WTC11 (cell line): ENCODE measurements around the gene ARHGAP20. TPM values are rescaled to one million over a fixed set of nuclear protein-coding genes. Genes with fewer than 3 reads are reported as not detected.

Experiments used
- ATAC-seq: fragments of 200-7000 bp; cut with Tn5 transposase; 2 replicates; pipeline ENCODE4 v1.10.0; 2021; ENCODE audit warnings: mild to moderate bottlenecking, moderate library complexity
- CTCF ChIA-PET: fragments of 300-600 bp; sonication (Branson Sonifier 250); formaldehyde crosslinking; loops from one replicate; lab custom pipeline; 2021; ENCODE audit warnings: antibody characterized with exemption; lab: Charles Lee
- POLR2A ChIA-PET: fragments of 350-600 bp; sonication (Branson Sonifier 250); formaldehyde crosslinking; loops from one replicate; lab custom pipeline; 2021; ENCODE audit warnings: antibody characterized with exemption; lab: Charles Lee
- DNase-seq: peaks from one replicate; pipeline ENCODE4 v3.0.0; 2021; ENCODE audit warnings: low spot score
- H3K27ac Mint-ChIP-seq: 2 replicates; pipeline ENCODE4 v1.8.0; 2021; ENCODE audit warnings: mixed read lengths
- H3K27me3 Mint-ChIP-seq: 2 replicates; pipeline ENCODE4 v1.8.0; 2021; ENCODE audit warnings: low read depth, mild to moderate bottlenecking, moderate library complexity, mixed read lengths
- H3K36me3 Mint-ChIP-seq: 2 replicates; pipeline ENCODE4 v1.8.0; 2021; ENCODE audit warnings: mixed read lengths
- H3K4me1 Mint-ChIP-seq: 2 replicates; pipeline ENCODE4 v1.8.0; 2022; ENCODE audit warnings: mixed read lengths
- H3K4me3 Mint-ChIP-seq: 2 replicates; pipeline ENCODE4 v1.8.0; 2021; ENCODE audit warnings: mild to moderate bottlenecking, moderate library complexity, mixed read lengths
- H3K9me3 Mint-ChIP-seq: 2 replicates; pipeline ENCODE4 v1.8.0; 2021; ENCODE audit warnings: mixed read lengths
- CREB1 ChIP-seq: sonication (generic); formaldehyde crosslinking; IDR thresholded peaks from 2 replicates; pipeline ENCODE4 v1.8.0; 2023; ENCODE audit warnings: mild to moderate bottlenecking, missing genetic modification reagents
- ESRRA ChIP-seq: sonication (generic); formaldehyde crosslinking; IDR thresholded peaks from 2 replicates; pipeline ENCODE4 v1.8.1; 2022; ENCODE audit warnings: mild to moderate bottlenecking, missing genetic modification reagents, borderline replicate concordance
- FOXJ3 ChIP-seq: sonication (generic); formaldehyde crosslinking; IDR thresholded peaks from 2 replicates; pipeline ENCODE4 v1.9.0; 2021; ENCODE audit warnings: missing genetic modification reagents, mild to moderate bottlenecking, borderline replicate concordance
- HMGA2 ChIP-seq: fragments of 250-450 bp; sonication (Bioruptor Pico); IDR thresholded peaks from 2 replicates; pipeline ENCODE4 v1.4.0; 2021; ENCODE audit warnings: mild to moderate bottlenecking, moderate library complexity
- JUN ChIP-seq: sonication (generic); formaldehyde crosslinking; IDR thresholded peaks from 2 replicates; pipeline ENCODE4 v1.8.0; 2023; ENCODE audit warnings: mild to moderate bottlenecking, missing genetic modification reagents
- RELA ChIP-seq: sonication (generic); formaldehyde crosslinking; IDR thresholded peaks from 2 replicates; pipeline ENCODE4 v1.8.1; 2022; ENCODE audit warnings: missing genetic modification reagents, mild to moderate bottlenecking, borderline replicate concordance
- ZNF121 ChIP-seq: sonication (generic); formaldehyde crosslinking; IDR thresholded peaks from 2 replicates; pipeline ENCODE4 v1.8.0; 2023; ENCODE audit warnings: missing genetic modification reagents
- ZNF232 ChIP-seq: sonication (generic); formaldehyde crosslinking; IDR thresholded peaks from 2 replicates; pipeline ENCODE4 v1.8.0; 2022; ENCODE audit warnings: mild to moderate bottlenecking, missing genetic modification reagents
- total RNA-seq: library from RNA; stranded (reverse); gene quantifications from 3 replicates; pipeline ENCODE4 v1.2.3, GENCODE V29; 2021
- TF ChIP-seq, protein P1 (sequence below): sonication (generic); formaldehyde crosslinking; IDR thresholded peaks from 2 replicates; pipeline ENCODE4 v1.8.1; 2023; ENCODE audit warnings: mild to moderate bottlenecking, missing genetic modification reagents, borderline replicate concordance
- TF ChIP-seq, protein P2 (sequence below): sonication (generic); formaldehyde crosslinking; IDR thresholded peaks from 2 replicates; pipeline ENCODE4 v1.8.1; 2023; ENCODE audit warnings: mild to moderate bottlenecking, missing genetic modification reagents
- TF ChIP-seq, protein P3 (sequence below): sonication (generic); formaldehyde crosslinking; IDR thresholded peaks from 2 replicates; pipeline ENCODE4 v1.8.1; 2022; ENCODE audit warnings: low read depth, mild to moderate bottlenecking, moderate library complexity, missing genetic modification reagents, borderline replicate concordance

The ARHGAP20 gene
- total RNA-seq, 1 experiment from 2014 or later, result 0.15 TPM

DNA sequence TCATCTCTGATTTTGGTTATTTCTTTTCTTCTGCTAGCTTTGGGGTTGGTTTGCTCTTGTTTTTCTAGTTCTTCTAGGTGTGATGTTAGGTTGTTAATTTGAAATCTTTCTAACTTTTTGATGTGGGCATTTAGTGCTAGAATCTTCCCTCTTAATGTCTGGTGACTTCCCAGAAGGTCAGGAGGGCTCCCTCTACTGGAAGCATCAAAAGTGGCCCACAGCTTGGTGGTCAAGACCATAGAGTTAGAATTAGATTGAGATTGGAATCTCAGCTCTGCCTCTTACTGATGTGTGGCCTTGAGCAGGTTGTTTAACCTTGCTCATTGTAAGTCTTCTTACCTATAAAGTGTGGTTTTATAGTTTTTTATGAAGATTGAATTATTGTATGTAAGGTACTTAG, 183.2 kb downstream of the ARHGAP20 start (continued):
- TF ChIP-seq, protein P1, sequence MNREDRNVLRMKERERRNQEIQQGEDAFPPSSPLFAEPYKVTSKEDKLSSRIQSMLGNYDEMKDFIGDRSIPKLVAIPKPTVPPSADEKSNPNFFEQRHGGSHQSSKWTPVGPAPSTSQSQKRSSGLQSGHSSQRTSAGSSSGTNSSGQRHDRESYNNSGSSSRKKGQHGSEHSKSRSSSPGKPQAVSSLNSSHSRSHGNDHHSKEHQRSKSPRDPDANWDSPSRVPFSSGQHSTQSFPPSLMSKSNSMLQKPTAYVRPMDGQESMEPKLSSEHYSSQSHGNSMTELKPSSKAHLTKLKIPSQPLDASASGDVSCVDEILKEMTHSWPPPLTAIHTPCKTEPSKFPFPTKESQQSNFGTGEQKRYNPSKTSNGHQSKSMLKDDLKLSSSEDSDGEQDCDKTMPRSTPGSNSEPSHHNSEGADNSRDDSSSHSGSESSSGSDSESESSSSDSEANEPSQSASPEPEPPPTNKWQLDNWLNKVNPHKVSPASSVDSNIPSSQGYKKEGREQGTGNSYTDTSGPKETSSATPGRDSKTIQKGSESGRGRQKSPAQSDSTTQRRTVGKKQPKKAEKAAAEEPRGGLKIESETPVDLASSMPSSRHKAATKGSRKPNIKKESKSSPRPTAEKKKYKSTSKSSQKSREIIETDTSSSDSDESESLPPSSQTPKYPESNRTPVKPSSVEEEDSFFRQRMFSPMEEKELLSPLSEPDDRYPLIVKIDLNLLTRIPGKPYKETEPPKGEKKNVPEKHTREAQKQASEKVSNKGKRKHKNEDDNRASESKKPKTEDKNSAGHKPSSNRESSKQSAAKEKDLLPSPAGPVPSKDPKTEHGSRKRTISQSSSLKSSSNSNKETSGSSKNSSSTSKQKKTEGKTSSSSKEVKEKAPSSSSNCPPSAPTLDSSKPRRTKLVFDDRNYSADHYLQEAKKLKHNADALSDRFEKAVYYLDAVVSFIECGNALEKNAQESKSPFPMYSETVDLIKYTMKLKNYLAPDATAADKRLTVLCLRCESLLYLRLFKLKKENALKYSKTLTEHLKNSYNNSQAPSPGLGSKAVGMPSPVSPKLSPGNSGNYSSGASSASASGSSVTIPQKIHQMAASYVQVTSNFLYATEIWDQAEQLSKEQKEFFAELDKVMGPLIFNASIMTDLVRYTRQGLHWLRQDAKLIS (CRISPR knock-in tag), result no peak
- TF ChIP-seq, protein P2, sequence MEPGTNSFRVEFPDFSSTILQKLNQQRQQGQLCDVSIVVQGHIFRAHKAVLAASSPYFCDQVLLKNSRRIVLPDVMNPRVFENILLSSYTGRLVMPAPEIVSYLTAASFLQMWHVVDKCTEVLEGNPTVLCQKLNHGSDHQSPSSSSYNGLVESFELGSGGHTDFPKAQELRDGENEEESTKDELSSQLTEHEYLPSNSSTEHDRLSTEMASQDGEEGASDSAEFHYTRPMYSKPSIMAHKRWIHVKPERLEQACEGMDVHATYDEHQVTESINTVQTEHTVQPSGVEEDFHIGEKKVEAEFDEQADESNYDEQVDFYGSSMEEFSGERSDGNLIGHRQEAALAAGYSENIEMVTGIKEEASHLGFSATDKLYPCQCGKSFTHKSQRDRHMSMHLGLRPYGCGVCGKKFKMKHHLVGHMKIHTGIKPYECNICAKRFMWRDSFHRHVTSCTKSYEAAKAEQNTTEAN, result no peak
- TF ChIP-seq CREB1, result no peak

DNA sequence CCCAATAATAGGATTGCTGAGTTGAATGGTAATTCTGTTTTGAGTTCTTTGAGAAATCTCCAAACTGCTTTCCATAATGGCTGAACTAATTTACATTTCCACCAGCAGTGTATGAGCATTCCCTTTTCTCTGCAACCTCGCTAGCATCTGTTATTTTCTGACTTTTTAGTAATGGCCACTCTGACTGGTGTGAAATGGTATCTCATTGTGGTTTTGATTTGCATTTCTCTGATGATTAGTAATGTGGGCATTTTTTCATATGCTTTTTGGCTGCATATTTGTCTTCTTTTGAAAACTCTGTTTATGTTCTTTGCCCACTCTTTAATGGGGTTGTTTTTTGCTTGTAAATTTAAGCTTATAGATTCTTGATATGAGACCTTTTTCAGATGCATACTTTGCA, 185.1 kb downstream of the ARHGAP20 start:
- H3K36me3 Mint-ChIP-seq, result peaks cover 17% of the 10 kb centered on the region
- peaks cover 32% of the 10 kb centered on the region for H3K9me3 Mint-ChIP-seq
- no peak overlapping the region for H3K27ac Mint-ChIP-seq
- POLR2A ChIA-PET, result no interaction called here
- H3K27me3 Mint-ChIP-seq, result no peaks in the 10 kb centered on the region
- no peak overlapping the region for H3K4me3 Mint-ChIP-seq
- no peaks in the 10 kb centered on the region for H3K4me1 Mint-ChIP-seq
- TF ChIP-seq ZNF121 (CRISPR knock-in tag) (no peak), ESRRA (CRISPR knock-in tag) (no peak), HMGA2 (CRISPR knock-in tag) (no peak), RELA (CRISPR knock-in tag) (no peak), ZNF232 (CRISPR knock-in tag) (no peak), JUN (CRISPR knock-in tag) (no peak), FOXJ3 (no peak)
- TF ChIP-seq, protein P3, sequence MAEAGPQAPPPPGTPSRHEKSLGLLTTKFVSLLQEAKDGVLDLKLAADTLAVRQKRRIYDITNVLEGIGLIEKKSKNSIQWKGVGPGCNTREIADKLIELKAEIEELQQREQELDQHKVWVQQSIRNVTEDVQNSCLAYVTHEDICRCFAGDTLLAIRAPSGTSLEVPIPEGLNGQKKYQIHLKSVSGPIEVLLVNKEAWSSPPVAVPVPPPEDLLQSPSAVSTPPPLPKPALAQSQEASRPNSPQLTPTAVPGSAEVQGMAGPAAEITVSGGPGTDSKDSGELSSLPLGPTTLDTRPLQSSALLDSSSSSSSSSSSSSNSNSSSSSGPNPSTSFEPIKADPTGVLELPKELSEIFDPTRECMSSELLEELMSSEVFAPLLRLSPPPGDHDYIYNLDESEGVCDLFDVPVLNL, result no peak
- TF ChIP-seq, all 79 proteins: peak for 0
- ATAC-seq, result no peak
- CTCF ChIA-PET, result no interaction called here
- no peak for DNase-seq
